GM23338 (cell line): ENCODE data around the gene VPS13A. TPM values are rescaled to one million over a fixed set of nuclear protein-coding genes. Genes with fewer than 3 reads are reported as not detected.
"Not testable (repeated sequence)": the region's sequence is repeated elsewhere in the genome, so short reads cannot be mapped to it uniquely, and the experiment has no call there.

ENCODE experiments used
- ATAC-seq: fragments of 200-7000 bp; cut with Tn5 transposase; 3 replicates; pipeline ENCODE4 v1.9.1; 2020
- DNase-seq: peaks from one replicate; pipeline ENCODE4 v3.0.0-alpha.2; 2015; ENCODE audit warnings: low spot score
- H2AFZ ChIP-seq: fragments of 200-600 bp; sonication (generic); 2 replicates; pipeline ENCODE4 v1.8.0; 2016; ENCODE audit warnings: antibody characterized with exemption, mild to moderate bottlenecking, moderate library complexity
- H3F3A ChIP-seq: fragments of 200-600 bp; sonication (generic); replicated peaks from 2 replicates; pipeline ENCODE4 v1.8.0; 2017; ENCODE audit warnings: antibody characterized with exemption, mixed run types, low read depth
- H3K27ac ChIP-seq: fragments of 200-600 bp; sonication (generic); 2 replicates; pipeline ENCODE4 v1.6.1; 2016; ENCODE audit warnings: low read depth
- H3K27me3 ChIP-seq: fragments of 200-600 bp; sonication (generic); 2 replicates; pipeline ENCODE4 v1.8.0; 2016; ENCODE audit warnings: mild to moderate bottlenecking, mixed run types, moderate library complexity; ENCODE audit not compliant: insufficient read depth
- H3K36me3 ChIP-seq: fragments of 200-600 bp; sonication (generic); 2 replicates; pipeline ENCODE4 v1.8.0; 2016; ENCODE audit warnings: mild to moderate bottlenecking; ENCODE audit not compliant: insufficient read depth
- H3K4me1 ChIP-seq: fragments of 200-600 bp; sonication (generic); 2 replicates; pipeline ENCODE4 v1.8.0; 2016; ENCODE audit warnings: mild to moderate bottlenecking, moderate library complexity; ENCODE audit not compliant: insufficient read depth
- H3K4me2 ChIP-seq: fragments of 200-600 bp; sonication (generic); 2 replicates; pipeline ENCODE4 v1.7.1; 2017; ENCODE audit warnings: mixed run types
- H3K4me3 ChIP-seq: fragments of 200-600 bp; sonication (generic); 2 replicates; pipeline ENCODE4 v1.6.1; 2016; ENCODE audit warnings: mixed run types
- H3K79me2 ChIP-seq: fragments of 200-600 bp; sonication (generic); replicated peaks from 2 replicates; pipeline ENCODE4 v1.8.0; 2017; ENCODE audit warnings: mild to moderate bottlenecking; ENCODE audit not compliant: insufficient read depth
- H3K9me2 ChIP-seq: fragments of 200-600 bp; sonication (generic); 2 replicates; pipeline ENCODE4 v1.8.0; 2017; ENCODE audit not compliant: insufficient read depth
- H4K20me1 ChIP-seq: fragments of 200-600 bp; sonication (generic); replicated peaks from 2 replicates; pipeline ENCODE4 v1.8.0; 2017; ENCODE audit warnings: mild to moderate bottlenecking; ENCODE audit not compliant: insufficient read depth
- H3K27ac Mint-ChIP-seq: 2 replicates; pipeline ENCODE4 v1.8.0; 2020; ENCODE audit warnings: inconsistent platforms, mild to moderate bottlenecking, moderate library complexity, mixed read lengths
- H3K27me3 Mint-ChIP-seq: 3 replicates; pipeline ENCODE4 v1.8.0; 2022; ENCODE audit warnings: low read depth, mild to moderate bottlenecking, moderate library complexity, mixed read lengths, inconsistent platforms; ENCODE audit not compliant: insufficient read depth, poor library complexity
- H3K36me3 Mint-ChIP-seq: 3 replicates; pipeline ENCODE4 v1.8.0; 2021; ENCODE audit warnings: low read depth, mild to moderate bottlenecking, inconsistent platforms, moderate library complexity, mixed read lengths
- H3K4me1 Mint-ChIP-seq: 3 replicates; pipeline ENCODE4 v1.8.0; 2020; ENCODE audit warnings: mild to moderate bottlenecking, inconsistent platforms, mixed read lengths
- H3K4me3 Mint-ChIP-seq: 3 replicates; pipeline ENCODE4 v1.8.0; 2021; ENCODE audit warnings: moderate library complexity, mild to moderate bottlenecking, inconsistent platforms, mixed read lengths
- H3K9me3 Mint-ChIP-seq: 3 replicates; pipeline ENCODE4 v1.8.0; 2020; ENCODE audit warnings: moderate library complexity, mild to moderate bottlenecking, inconsistent platforms, mixed read lengths
- CREB1 ChIP-seq: fragments of 250-450 bp; sonication (Bioruptor Pico); IDR thresholded peaks from 2 replicates; pipeline ENCODE4 v1.5.0; 2020; ENCODE audit warnings: low read depth, mild to moderate bottlenecking, moderate library complexity
- ETS1 ChIP-seq: IDR thresholded peaks from 2 replicates; pipeline ENCODE4 v1.6.1; 2016; ENCODE audit warnings: antibody characterized with exemption
- EZH2phosphoT487 ChIP-seq: fragments of 200-600 bp; sonication (generic); IDR thresholded peaks from one replicate; pipeline ENCODE4 v1.8.1; 2018; ENCODE audit warnings: antibody characterized with exemption; ENCODE audit not compliant: unreplicated experiment
- JUNB ChIP-seq: IDR thresholded peaks from one replicate; pipeline ENCODE4 v1.6.1; 2016; ENCODE audit warnings: antibody characterized with exemption; ENCODE audit not compliant: unreplicated experiment
- NANOG ChIP-seq: IDR thresholded peaks from 2 replicates; pipeline ENCODE4 v1.6.1; 2016; ENCODE audit warnings: antibody characterized with exemption, borderline replicate concordance
- POLR2AphosphoS5 ChIP-seq: IDR thresholded peaks from 2 replicates; pipeline ENCODE4 v1.6.1; 2016; ENCODE audit warnings: antibody characterized with exemption, low read depth
- STAT1 ChIP-seq: IDR thresholded peaks from one replicate; pipeline ENCODE4 v1.6.1; 2016; ENCODE audit warnings: antibody characterized with exemption; ENCODE audit not compliant: unreplicated experiment
- ZNF331 ChIP-seq: fragments of 250-450 bp; sonication (Bioruptor Pico); IDR thresholded peaks from 2 replicates; pipeline ENCODE4 v1.5.0; 2020; ENCODE audit warnings: low read depth, mild to moderate bottlenecking, moderate library complexity
- ZNF462 ChIP-seq: fragments of 250-450 bp; sonication (Bioruptor Pico); IDR thresholded peaks from 2 replicates; pipeline ENCODE4 v1.5.0; 2020; ENCODE audit warnings: mild to moderate bottlenecking, moderate library complexity
- polyA plus RNA-seq: library from polyadenylated mRNA; unstranded; fragments of >200 nt; fragmentation: Nextera tagmentation; extraction: Ambion mirVana; gene quantifications from 2 replicates; pipeline ENCODE4 v1.2.1, GENCODE V29; 2016
- total RNA-seq: library from RNA; depleted of rRNA; stranded (reverse); fragments of >200 nt; shearing (Covaris generic); gene quantifications from 2 replicates; pipeline ENCODE4 v1.2.3, GENCODE V29; 2014
- TF ChIP-seq, protein P1 (sequence below), 2 experiments: fragments of 200-600 bp in 1 of 2; sonication (generic) in 1 of 2; conservative IDR thresholded peaks; 2 replicates each; pipeline versions ENCODE4 v1.5.1 to v1.6.1; 2016 to 2017; ENCODE audit warnings: antibody characterized with exemption in 2 of 2, low read depth in 2 of 2, mild to moderate bottlenecking in 2 of 2, moderate library complexity in 1 of 2
- TF ChIP-seq, protein P2 (sequence below): IDR thresholded peaks from one replicate; pipeline ENCODE4 v1.6.1; 2018; ENCODE audit warnings: antibody characterized with exemption; ENCODE audit not compliant: unreplicated experiment

The VPS13A gene
- total and polyA plus RNA-seq, 2 experiments from 2014 or later = 45.9 to 68.1 TPM

DNA sequence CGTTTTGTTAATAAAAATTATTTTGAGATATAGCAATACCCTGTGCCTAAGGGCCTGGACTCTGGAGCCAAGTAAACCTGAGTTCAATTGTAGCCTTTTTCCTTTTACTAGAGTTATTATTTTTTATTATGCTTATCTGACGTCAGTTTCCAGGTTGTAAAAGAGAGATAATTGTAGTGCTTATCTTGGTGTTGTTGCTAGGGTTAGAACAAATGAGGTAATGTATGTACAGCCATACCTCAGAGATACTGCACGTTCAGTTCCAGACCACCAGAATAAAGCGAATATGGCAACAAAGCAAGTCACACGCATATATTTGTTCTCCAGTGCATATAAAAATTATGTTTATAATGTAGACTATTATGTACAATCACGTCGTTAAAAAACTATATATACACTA is 215.0 kb downstream of the VPS13A start:
- Histone ChIP-seq H3K36me3 (no peaks in the 10 kb centered on the region), H3K27ac (no peak overlapping the region), H2AFZ (no peak overlapping the region), H3K9me2 (no peaks in the 10 kb centered on the region), H3F3A (no peaks in the 10 kb centered on the region), H3K4me2 (no peak overlapping the region), H3K27me3 (no peaks in the 10 kb centered on the region), H3K4me3 (no peak overlapping the region), H3K4me1 (no peaks in the 10 kb centered on the region), H3K79me2 (no peaks in the 10 kb centered on the region), H4K20me1 (no peaks in the 10 kb centered on the region)
- H3K27me3 Mint-ChIP-seq = no peaks in the 10 kb centered on the region
- H3K9me3 Mint-ChIP-seq = no peaks in the 10 kb centered on the region
- TF ChIP-seq CREB1 (CRISPR knock-in tag) (no peak), ETS1 (no peak), STAT1 (no peak), POLR2AphosphoS5 (no peak), EZH2phosphoT487 (no peak), NANOG (no peak), JUNB (no peak), ZNF462 (CRISPR knock-in tag) (no peak), ZNF331 (CRISPR knock-in tag) (no peak)
- TF ChIP-seq, protein P1, sequence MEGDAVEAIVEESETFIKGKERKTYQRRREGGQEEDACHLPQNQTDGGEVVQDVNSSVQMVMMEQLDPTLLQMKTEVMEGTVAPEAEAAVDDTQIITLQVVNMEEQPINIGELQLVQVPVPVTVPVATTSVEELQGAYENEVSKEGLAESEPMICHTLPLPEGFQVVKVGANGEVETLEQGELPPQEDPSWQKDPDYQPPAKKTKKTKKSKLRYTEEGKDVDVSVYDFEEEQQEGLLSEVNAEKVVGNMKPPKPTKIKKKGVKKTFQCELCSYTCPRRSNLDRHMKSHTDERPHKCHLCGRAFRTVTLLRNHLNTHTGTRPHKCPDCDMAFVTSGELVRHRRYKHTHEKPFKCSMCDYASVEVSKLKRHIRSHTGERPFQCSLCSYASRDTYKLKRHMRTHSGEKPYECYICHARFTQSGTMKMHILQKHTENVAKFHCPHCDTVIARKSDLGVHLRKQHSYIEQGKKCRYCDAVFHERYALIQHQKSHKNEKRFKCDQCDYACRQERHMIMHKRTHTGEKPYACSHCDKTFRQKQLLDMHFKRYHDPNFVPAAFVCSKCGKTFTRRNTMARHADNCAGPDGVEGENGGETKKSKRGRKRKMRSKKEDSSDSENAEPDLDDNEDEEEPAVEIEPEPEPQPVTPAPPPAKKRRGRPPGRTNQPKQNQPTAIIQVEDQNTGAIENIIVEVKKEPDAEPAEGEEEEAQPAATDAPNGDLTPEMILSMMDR (conservative IDR thresholded peaks at IDR 0.05; ENCODE audit: low read depth in 2 of 2) = no peak
- TF ChIP-seq, protein P2, sequence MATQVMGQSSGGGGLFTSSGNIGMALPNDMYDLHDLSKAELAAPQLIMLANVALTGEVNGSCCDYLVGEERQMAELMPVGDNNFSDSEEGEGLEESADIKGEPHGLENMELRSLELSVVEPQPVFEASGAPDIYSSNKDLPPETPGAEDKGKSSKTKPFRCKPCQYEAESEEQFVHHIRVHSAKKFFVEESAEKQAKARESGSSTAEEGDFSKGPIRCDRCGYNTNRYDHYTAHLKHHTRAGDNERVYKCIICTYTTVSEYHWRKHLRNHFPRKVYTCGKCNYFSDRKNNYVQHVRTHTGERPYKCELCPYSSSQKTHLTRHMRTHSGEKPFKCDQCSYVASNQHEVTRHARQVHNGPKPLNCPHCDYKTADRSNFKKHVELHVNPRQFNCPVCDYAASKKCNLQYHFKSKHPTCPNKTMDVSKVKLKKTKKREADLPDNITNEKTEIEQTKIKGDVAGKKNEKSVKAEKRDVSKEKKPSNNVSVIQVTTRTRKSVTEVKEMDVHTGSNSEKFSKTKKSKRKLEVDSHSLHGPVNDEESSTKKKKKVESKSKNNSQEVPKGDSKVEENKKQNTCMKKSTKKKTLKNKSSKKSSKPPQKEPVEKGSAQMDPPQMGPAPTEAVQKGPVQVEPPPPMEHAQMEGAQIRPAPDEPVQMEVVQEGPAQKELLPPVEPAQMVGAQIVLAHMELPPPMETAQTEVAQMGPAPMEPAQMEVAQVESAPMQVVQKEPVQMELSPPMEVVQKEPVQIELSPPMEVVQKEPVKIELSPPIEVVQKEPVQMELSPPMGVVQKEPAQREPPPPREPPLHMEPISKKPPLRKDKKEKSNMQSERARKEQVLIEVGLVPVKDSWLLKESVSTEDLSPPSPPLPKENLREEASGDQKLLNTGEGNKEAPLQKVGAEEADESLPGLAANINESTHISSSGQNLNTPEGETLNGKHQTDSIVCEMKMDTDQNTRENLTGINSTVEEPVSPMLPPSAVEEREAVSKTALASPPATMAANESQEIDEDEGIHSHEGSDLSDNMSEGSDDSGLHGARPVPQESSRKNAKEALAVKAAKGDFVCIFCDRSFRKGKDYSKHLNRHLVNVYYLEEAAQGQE = no peak
- ATAC-seq (no peak), DNase-seq (no peak)
- no peaks in the 10 kb centered on the region for H3K4me1 Mint-ChIP-seq
- H3K4me3 Mint-ChIP-seq = no peak overlapping the region
- H3K27ac Mint-ChIP-seq = no peak overlapping the region
- no peaks in the 10 kb centered on the region for H3K36me3 Mint-ChIP-seq

- not testable (repeated sequence) for H3K4me3 Mint-ChIP-seq
Measured at GRCh38 chr9:77398581-77398980, 221.2 kb downstream of the VPS13A start.

More at GRCh38 chr9:77398581-77398980, 221.2 kb downstream of the VPS13A start:
- not testable (repeated sequence) for H3K9me3 Mint-ChIP-seq, H3K27me3 ChIP-seq, H3K4me1 Mint-ChIP-seq, H3K27ac Mint-ChIP-seq, H3K27ac ChIP-seq, DNase-seq, H3K9me2 ChIP-seq, H3K27me3 Mint-ChIP-seq, H3K36me3 Mint-ChIP-seq, H3K36me3 ChIP-seq, H3K79me2 ChIP-seq, H3F3A ChIP-seq, ATAC-seq, H3K4me1 ChIP-seq, H3K4me2 ChIP-seq, H4K20me1 ChIP-seq, H2AFZ ChIP-seq, H3K4me3 ChIP-seq
